HCT116 (cell line): ENCODE measurements around the gene ZNF287.

Source experiments
- POLR2A ChIP-seq: IDR thresholded peaks from 2 replicates; pipeline ENCODE4 v1.7.0; 2011; ENCODE audit warnings: borderline replicate concordance; ENCODE audit not compliant: insufficient read depth, insufficient read length; ENCODE audit errors: extremely low read depth
- YY1 ChIP-seq: IDR thresholded peaks from 2 replicates; pipeline ENCODE4 v1.6.1; 2011; ENCODE audit warnings: low read length, low read depth, moderate library complexity, mild to moderate bottlenecking; ENCODE audit not compliant: insufficient replicate concordance; ENCODE audit errors: extremely low read depth

GRCh38 chr17:16513873-16514272 lies 55.1 kb downstream of the ZNF287 start:
- TF ChIP-seq POLR2A: no peak
- no peak for TF ChIP-seq YY1
